HepG2 (cell line): Measurements from ENCODE around the gene PRKCG. TPM values are rescaled to one million over a fixed set of nuclear protein-coding genes. Genes with fewer than 3 reads are reported as not detected.
A peak's percentile ranks its signal among the peaks of the same experiment; 100 is the strongest.

Experiments
- AGO1 ChIP-seq: fragments of 200-400 bp; formaldehyde crosslinking; IDR thresholded peaks from 2 replicates; pipeline ENCODE4 v1.6.1; 2017; ENCODE audit warnings: mild to moderate bottlenecking, low read depth, low read length, moderate library complexity; ENCODE audit not compliant: poor library complexity, severe bottlenecking
- MED8 ChIP-seq: sonication (generic); formaldehyde crosslinking; IDR thresholded peaks from 2 replicates; pipeline ENCODE4 v1.8.1; 2023; ENCODE audit warnings: mild to moderate bottlenecking, missing genetic modification reagents; ENCODE audit not compliant: insufficient replicate concordance
- MXI1 ChIP-seq: IDR thresholded peaks from 3 replicates; pipeline ENCODE4 v1.6.1; 2012; ENCODE audit warnings: low read depth, low read length, inconsistent platforms, borderline replicate concordance
- PRDM15 ChIP-seq: sonication (generic); formaldehyde crosslinking; IDR thresholded peaks from 2 replicates; pipeline ENCODE4 v1.4.0; 2020; ENCODE audit warnings: missing genetic modification reagents
- RBM22 ChIP-seq: fragments of 200-400 bp; formaldehyde crosslinking; optimal IDR thresholded peaks from 2 replicates; pipeline ENCODE3; 2017; ENCODE audit warnings: mild to moderate bottlenecking, low read length, moderate library complexity
- SNAPC4 ChIP-seq: sonication (generic); formaldehyde crosslinking; IDR thresholded peaks from 2 replicates; pipeline ENCODE4 v1.4.0; 2020; ENCODE audit warnings: mild to moderate bottlenecking, missing genetic modification reagents
- SP140L ChIP-seq: sonication (generic); formaldehyde crosslinking; IDR thresholded peaks from 2 replicates; pipeline ENCODE4 v1.4.0; 2020; ENCODE audit warnings: missing genetic modification reagents, borderline replicate concordance
- ZBTB20 ChIP-seq: sonication (generic); formaldehyde crosslinking; IDR thresholded peaks from 2 replicates; pipeline ENCODE4 v1.8.1; 2023; ENCODE audit warnings: missing genetic modification reagents, low read depth, mild to moderate bottlenecking, borderline replicate concordance
- ZC3H4 ChIP-seq: sonication (generic); formaldehyde crosslinking; IDR thresholded peaks from 2 replicates; pipeline ENCODE4 v1.4.0; 2020; ENCODE audit warnings: missing genetic modification reagents, borderline replicate concordance
- ZEB1 ChIP-seq: IDR thresholded peaks from 2 replicates; pipeline ENCODE4 v1.6.1; 2012; ENCODE audit warnings: mild to moderate bottlenecking, low read depth, inconsistent platforms; ENCODE audit not compliant: insufficient replicate concordance
- ZMYM3 ChIP-seq: sonication (generic); formaldehyde crosslinking; IDR thresholded peaks from 2 replicates; pipeline ENCODE4 v1.5.1; 2020; ENCODE audit warnings: mild to moderate bottlenecking, missing genetic modification reagents
- ZNF337 ChIP-seq: sonication (generic); formaldehyde crosslinking; IDR thresholded peaks from 2 replicates; pipeline ENCODE4 v1.5.1; 2020; ENCODE audit warnings: missing genetic modification reagents, low read depth, mild to moderate bottlenecking, borderline replicate concordance
- ZNF674 ChIP-seq: sonication (generic); formaldehyde crosslinking; IDR thresholded peaks from 2 replicates; pipeline ENCODE4 v1.5.0; 2020; ENCODE audit warnings: low read depth, mild to moderate bottlenecking, missing genetic modification reagents
- ZSCAN12 ChIP-seq: sonication (generic); formaldehyde crosslinking; IDR thresholded peaks from 2 replicates; pipeline ENCODE4 v1.9.0; 2021; ENCODE audit warnings: mild to moderate bottlenecking, missing genetic modification reagents
- polyA plus RNA-seq, 8 experiments: library from polyadenylated mRNA; depleted of rRNA in 3 of 8; stranded (reverse) in 7 of 8; unstranded in 1 of 8; fragments of >200 nt; fragmentation: Illumina TruSeq in 4 of 8; extraction: Trizol in 4 of 8; gene quantifications; 2 replicates each; pipeline versions ENCODE4 v1.2.1 to v1.2.3, GENCODE V29; 2011 to 2016; ENCODE audit warnings: low read depth in 4 of 8, missing spikeins in 1 of 8, mixed read lengths in 1 of 8; ENCODE audit not compliant: insufficient read depth in 1 of 8
- total RNA-seq, 5 experiments: library from RNA; depleted of rRNA; stranded (reverse); fragments of >200 nt; fragmentation: Illumina TruSeq; extraction: Trizol; gene quantifications; 2 replicates each; pipeline ENCODE4 v1.2.3, GENCODE V29; 2016; ENCODE audit warnings: low read depth in 1 of 5
- TF ChIP-seq, protein P1 (sequence below): sonication (generic); formaldehyde crosslinking; conservative IDR thresholded peaks from 2 replicates; pipeline ENCODE4 v1.4.0; 2020; ENCODE audit warnings: missing genetic modification reagents
- TF ChIP-seq, protein P2 (sequence below): sonication (generic); formaldehyde crosslinking; IDR thresholded peaks from 2 replicates; pipeline ENCODE4 v1.8.0; 2023; ENCODE audit warnings: mild to moderate bottlenecking, missing genetic modification reagents

Gene PRKCG
- total and polyA plus RNA-seq, 2 of the 13 experiments (the other 11 are each of a cell fraction or from before 2014, with no cell fraction given), result 0.02 to 0.03 TPM

DNA sequence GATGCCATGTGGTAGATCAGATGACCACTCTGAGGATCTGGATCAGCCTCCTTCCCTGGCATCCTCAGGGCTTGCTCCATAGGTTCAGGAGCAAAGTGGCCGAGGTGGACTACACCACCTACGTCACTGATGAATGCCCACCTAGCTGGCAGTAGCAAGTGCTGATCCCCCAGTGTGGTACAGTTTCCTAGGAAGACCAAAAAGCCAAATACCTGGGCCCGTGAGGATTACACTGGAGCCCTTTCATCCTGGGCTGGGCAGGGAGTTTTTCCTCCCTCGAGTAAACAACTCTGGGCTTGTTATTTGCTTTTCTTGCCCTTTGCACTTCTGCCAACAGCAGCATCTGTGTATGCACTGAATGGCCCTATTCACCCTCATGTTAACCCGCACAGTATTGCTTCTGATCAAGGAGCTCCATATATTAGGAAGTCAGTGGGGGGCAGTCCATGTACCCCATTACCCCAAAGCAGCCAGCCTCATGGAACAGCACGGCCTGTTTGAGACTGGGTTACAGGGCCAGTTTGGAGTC, 17.6 kb upstream of the PRKCG start (continued):
- 0 out of 2 replicates have a peak, but pooled peaks have one; percentile 16 for TF ChIP-seq SNAPC4 (CRISPR knock-in tag)
- TF ChIP-seq, protein P1, sequence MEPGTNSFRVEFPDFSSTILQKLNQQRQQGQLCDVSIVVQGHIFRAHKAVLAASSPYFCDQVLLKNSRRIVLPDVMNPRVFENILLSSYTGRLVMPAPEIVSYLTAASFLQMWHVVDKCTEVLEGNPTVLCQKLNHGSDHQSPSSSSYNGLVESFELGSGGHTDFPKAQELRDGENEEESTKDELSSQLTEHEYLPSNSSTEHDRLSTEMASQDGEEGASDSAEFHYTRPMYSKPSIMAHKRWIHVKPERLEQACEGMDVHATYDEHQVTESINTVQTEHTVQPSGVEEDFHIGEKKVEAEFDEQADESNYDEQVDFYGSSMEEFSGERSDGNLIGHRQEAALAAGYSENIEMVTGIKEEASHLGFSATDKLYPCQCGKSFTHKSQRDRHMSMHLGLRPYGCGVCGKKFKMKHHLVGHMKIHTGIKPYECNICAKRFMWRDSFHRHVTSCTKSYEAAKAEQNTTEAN, result peak; percentile 77
- no peak for TF ChIP-seq RBM22
- peak; percentile 81 for TF ChIP-seq ZEB1
- no peak for TF ChIP-seq AGO1
- TF ChIP-seq ZBTB20 (CRISPR knock-in tag), result peak; percentile 26; the same call in 1 of the 2 replicates
- TF ChIP-seq MED8 (CRISPR knock-in tag), result peak; percentile 65
- no peak for TF ChIP-seq ZSCAN12 (CRISPR knock-in tag)
- no peak for TF ChIP-seq ZNF674 (CRISPR knock-in tag)
- TF ChIP-seq PRDM15 (CRISPR knock-in tag), result no peak
- peak; percentile 79; the same call in 1 of the 3 replicates for TF ChIP-seq MXI1
- 0 out of 2 replicates have a peak, but pooled peaks have one; percentile 71 for TF ChIP-seq SP140L (CRISPR knock-in tag)
- peak; percentile 59; the same call in 1 of the 2 replicates for TF ChIP-seq ZNF337 (CRISPR knock-in tag)
- TF ChIP-seq ZC3H4, result no peak
- no peak; the same call in 1 of the 2 replicates for TF ChIP-seq ZMYM3
- TF ChIP-seq, protein P2, sequence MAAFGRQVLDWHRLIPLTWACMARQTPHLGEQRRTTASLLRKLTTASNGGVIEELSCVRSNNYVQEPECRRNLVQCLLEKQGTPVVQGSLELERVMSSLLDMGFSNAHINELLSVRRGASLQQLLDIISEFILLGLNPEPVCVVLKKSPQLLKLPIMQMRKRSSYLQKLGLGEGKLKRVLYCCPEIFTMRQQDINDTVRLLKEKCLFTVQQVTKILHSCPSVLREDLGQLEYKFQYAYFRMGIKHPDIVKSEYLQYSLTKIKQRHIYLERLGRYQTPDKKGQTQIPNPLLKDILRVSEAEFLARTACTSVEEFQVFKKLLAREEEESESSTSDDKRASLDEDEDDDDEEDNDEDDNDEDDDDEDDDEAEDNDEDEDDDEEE (CRISPR knock-in tag), result peak; percentile 83; the same call in 1 of the 2 replicates
